HG03066 (cell line): ENCODE data around the gene MT4.

Experiments
- ATAC-seq: cut with Tn5 transposase; IDR thresholded peaks from one replicate; pipeline ENCODE4 v1.9.1; 2021; ENCODE audit warnings: low read depth; ENCODE audit not compliant: unreplicated experiment

Gene MT4

DNA sequence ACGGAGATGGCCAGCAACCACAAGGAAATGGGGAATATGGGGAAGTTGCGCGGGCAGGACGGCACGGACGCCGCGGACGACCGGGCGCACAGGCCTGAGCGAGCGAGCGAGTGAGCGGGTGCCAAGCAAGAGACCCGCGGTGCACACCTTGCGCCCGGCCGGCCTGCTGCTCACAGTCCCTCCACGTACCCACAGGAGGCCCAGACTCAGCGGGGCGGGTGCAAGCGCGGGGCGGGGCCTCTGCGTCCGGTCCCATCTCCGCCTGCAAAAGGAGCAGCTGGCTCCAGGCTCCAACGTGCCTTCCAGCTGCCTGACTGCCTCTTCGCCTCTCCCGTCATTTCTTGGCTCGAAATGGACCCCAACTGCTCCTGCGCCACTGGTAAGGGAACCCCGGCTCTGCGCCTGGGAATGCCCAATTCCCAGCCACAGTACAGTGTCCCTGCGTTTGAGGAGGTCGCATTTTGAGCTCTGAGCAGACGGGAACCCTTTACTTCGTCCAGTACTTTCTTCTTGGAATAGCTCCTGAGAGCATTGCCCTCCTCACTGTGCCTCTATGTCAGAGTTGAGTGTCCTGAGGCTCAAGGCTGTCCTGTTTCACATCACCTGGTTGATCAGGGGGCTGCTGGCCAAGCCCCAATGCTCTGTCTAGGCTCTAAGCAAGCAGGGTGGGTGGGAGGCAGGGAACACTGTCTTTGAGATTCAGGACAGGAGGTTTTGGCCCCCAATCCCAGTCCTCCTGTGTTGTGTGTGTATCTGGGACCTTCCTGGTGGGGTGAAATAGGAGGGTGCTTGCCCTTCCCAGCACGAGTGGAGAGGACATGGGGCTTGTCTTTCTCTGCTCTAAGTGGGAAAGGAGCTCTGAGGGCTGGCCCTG lies 52.6 kb downstream of the MT4 start:
- ATAC-seq, result no peak

DNA sequence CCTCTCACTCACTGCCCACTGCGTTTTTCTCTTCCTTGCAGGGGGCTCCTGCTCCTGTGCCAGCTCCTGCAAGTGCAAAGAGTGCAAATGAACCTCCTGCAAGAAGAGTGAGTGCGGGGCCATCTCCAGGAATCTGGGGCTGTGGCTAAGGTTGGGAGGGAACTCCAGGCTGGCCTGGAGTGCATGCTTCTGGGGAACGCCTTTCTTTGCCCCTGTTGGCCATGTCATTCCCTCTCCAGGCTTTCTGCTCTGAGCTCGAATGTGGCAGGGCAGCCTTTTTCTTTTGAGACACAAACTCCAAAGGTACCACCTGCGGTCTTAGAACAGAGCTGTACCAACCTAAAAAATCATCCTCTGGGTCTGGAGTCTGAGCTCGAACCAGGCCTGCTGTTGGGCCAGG lies 53.3 kb downstream of the MT4 start:
- ATAC-seq, result no peak
